H1 (cell line): ENCODE data around the gene HTATSF1.

Source experiments
- EP300 ChIP-seq, 2 experiments: IDR thresholded peaks; 1 replicate in 1 of 2; 2 replicates in 1 of 2; pipeline ENCODE4 v1.6.1; 2011 to 2012; ENCODE audit warnings: low read depth in 2 of 2, low read length in 2 of 2, mild to moderate bottlenecking in 2 of 2, borderline replicate concordance in 1 of 2, inconsistent platforms in 1 of 2, moderate library complexity in 1 of 2
- EZH2 ChIP-seq: fragments of 200-600 bp; sonication (generic); IDR thresholded peaks from 2 replicates; pipeline ENCODE4 v1.7.1; 2012; ENCODE audit warnings: low read depth, mild to moderate bottlenecking, moderate library complexity, low read length, inconsistent platforms; ENCODE audit not compliant: severe bottlenecking
- JUN ChIP-seq: IDR thresholded peaks from 2 replicates; pipeline ENCODE4 v1.6.1; 2011; ENCODE audit warnings: low read depth, mild to moderate bottlenecking, improper control_type of control experiment, low read length
- POLR2A ChIP-seq, 2 experiments: IDR thresholded peaks; 1 replicate in 1 of 2; 2 replicates in 1 of 2; pipeline ENCODE4 v1.6.1; 2011; ENCODE audit warnings: low read depth in 2 of 2, low read length in 2 of 2, mild to moderate bottlenecking in 2 of 2; ENCODE audit errors: control extremely low read depth in 1 of 2
- POLR2AphosphoS5 ChIP-seq: IDR thresholded peaks from 2 replicates; pipeline ENCODE4 v1.6.1; 2011; ENCODE audit warnings: low read depth, low read length
- RAD21 ChIP-seq, 2 experiments: IDR thresholded peaks in 1 of 2; conservative IDR thresholded peaks in 1 of 2; 2 replicates each; pipeline ENCODE4 v1.6.1; 2011; ENCODE audit warnings: low read depth in 2 of 2, low read length in 2 of 2, improper control_type of control experiment in 1 of 2, inconsistent platforms in 1 of 2, mild to moderate bottlenecking in 1 of 2, moderate library complexity in 1 of 2
- RXRA ChIP-seq: IDR thresholded peaks from 2 replicates; pipeline ENCODE4 v1.6.1; 2011; ENCODE audit warnings: low read depth, mild to moderate bottlenecking, low read length, moderate library complexity; ENCODE audit not compliant: insufficient read depth
- SIN3A ChIP-seq, 2 experiments: IDR thresholded peaks in 1 of 2; conservative IDR thresholded peaks in 1 of 2; 2 replicates each; pipeline ENCODE4 v1.6.1; 2011 to 2012; ENCODE audit warnings: low read length in 2 of 2, improper control_type of control experiment in 1 of 2, low read depth in 1 of 2, mild to moderate bottlenecking in 1 of 2
- SP1 ChIP-seq: IDR thresholded peaks from 2 replicates; pipeline ENCODE4 v1.6.1; 2011; ENCODE audit warnings: low read depth, low read length
- SP2 ChIP-seq: IDR thresholded peaks from 2 replicates; pipeline ENCODE4 v1.6.1; 2012; ENCODE audit warnings: mild to moderate bottlenecking, low read length, inconsistent platforms
- TEAD4 ChIP-seq: IDR thresholded peaks from 2 replicates; pipeline ENCODE4 v1.6.1; 2012; ENCODE audit warnings: low read depth, low read length, inconsistent platforms, mixed read lengths
- ZNF274 ChIP-seq: IDR thresholded peaks from 2 replicates; pipeline ENCODE4 v1.7.0; 2012; ENCODE audit warnings: low read length, borderline replicate concordance; ENCODE audit errors: extremely low read depth
- TF ChIP-seq, protein P1 (sequence below): IDR thresholded peaks from 2 replicates; pipeline ENCODE4 v1.6.1; 2012; ENCODE audit warnings: inconsistent platforms
- TF ChIP-seq, protein P2 (sequence below), 3 experiments: IDR thresholded peaks; 1 replicate in 2 of 3; 2 replicates in 1 of 3; pipeline versions ENCODE4 v1.5.1 to v1.6.1; 2011; ENCODE audit warnings: low read length in 3 of 3, mild to moderate bottlenecking in 3 of 3, inconsistent platforms in 2 of 3, low read depth in 1 of 3, moderate library complexity in 1 of 3; ENCODE audit not compliant: insufficient read depth in 1 of 3; ENCODE audit errors: control extremely low read depth in 1 of 3

DNA sequence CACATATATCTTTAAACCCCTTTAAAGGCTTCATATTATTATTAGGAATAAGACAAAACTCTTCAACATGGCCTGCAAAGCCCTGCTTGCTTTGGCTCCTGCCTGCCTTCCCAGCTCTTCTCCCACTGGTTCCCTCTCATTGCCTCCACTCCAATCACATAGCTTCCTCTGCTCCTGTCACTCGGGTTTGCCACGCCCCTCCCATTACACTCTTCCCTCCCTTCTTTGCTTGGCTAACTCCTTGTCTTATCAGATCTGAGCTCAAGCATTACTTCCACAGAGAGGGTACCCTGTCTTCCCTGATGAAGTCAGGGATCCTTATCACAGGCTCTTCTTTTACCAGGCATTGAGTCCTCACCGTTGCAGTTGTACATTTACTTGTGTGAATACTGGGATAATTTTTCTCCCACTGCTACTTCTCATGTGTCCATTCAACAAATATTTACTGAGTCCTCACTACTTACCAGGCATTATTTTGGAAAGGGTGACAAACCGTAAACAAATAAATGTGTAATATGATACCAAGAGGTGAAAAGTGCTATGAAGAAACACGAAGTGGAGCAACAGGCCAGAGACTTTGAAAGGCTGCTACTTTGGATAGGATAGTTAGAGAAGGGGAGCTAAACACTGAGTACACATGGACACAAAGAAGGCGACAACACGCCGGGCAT is 31.4 kb downstream of the HTATSF1 start:
- TF ChIP-seq, protein P1, sequence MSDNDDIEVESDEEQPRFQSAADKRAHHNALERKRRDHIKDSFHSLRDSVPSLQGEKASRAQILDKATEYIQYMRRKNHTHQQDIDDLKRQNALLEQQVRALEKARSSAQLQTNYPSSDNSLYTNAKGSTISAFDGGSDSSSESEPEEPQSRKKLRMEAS, result no peak
- TF ChIP-seq SP2 (no peak), SP1 (no peak), POLR2AphosphoS5 (no peak), RXRA (no peak), POLR2A (IDR thresholded peaks at IDR 0.05; ENCODE audit: control extremely low read depth in 1 of 2, low read depth in 2 of 2, low read length in 2 of 2) (no peak), RAD21 (IDR thresholded peaks at IDR 0.05 in 1 of 2, conservative IDR thresholded peaks at IDR 0.05 in 1 of 2; ENCODE audit: low read depth in 2 of 2, low read length in 2 of 2) (no peak), SIN3A (conservative IDR thresholded peaks at IDR 0.05 in 1 of 2, IDR thresholded peaks at IDR 0.05 in 1 of 2; ENCODE audit: low read depth in 1 of 2, low read length in 2 of 2) (no peak), JUN (no peak), ZNF274 (no peak), TEAD4 (no peak), EP300 (IDR thresholded peaks at IDR 0.05; ENCODE audit: borderline replicate concordance in 1 of 2, low read depth in 2 of 2, low read length in 2 of 2) (no peak), EZH2 (no peak)
- TF ChIP-seq, protein P2, sequence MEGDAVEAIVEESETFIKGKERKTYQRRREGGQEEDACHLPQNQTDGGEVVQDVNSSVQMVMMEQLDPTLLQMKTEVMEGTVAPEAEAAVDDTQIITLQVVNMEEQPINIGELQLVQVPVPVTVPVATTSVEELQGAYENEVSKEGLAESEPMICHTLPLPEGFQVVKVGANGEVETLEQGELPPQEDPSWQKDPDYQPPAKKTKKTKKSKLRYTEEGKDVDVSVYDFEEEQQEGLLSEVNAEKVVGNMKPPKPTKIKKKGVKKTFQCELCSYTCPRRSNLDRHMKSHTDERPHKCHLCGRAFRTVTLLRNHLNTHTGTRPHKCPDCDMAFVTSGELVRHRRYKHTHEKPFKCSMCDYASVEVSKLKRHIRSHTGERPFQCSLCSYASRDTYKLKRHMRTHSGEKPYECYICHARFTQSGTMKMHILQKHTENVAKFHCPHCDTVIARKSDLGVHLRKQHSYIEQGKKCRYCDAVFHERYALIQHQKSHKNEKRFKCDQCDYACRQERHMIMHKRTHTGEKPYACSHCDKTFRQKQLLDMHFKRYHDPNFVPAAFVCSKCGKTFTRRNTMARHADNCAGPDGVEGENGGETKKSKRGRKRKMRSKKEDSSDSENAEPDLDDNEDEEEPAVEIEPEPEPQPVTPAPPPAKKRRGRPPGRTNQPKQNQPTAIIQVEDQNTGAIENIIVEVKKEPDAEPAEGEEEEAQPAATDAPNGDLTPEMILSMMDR (IDR thresholded peaks at IDR 0.05; ENCODE audit: control extremely low read depth in 1 of 3, insufficient read depth in 1 of 3, low read depth in 1 of 3, low read length in 3 of 3), result no peak
